ENCODE results near the gene MAP3K14. TPM values are rescaled to one million over a fixed set of nuclear protein-coding genes. Genes with fewer than 3 reads are reported as not detected.

Gene MAP3K14
- total RNA-seq, 1 experiment from 2014 or later: 7.8 TPM

DNA sequence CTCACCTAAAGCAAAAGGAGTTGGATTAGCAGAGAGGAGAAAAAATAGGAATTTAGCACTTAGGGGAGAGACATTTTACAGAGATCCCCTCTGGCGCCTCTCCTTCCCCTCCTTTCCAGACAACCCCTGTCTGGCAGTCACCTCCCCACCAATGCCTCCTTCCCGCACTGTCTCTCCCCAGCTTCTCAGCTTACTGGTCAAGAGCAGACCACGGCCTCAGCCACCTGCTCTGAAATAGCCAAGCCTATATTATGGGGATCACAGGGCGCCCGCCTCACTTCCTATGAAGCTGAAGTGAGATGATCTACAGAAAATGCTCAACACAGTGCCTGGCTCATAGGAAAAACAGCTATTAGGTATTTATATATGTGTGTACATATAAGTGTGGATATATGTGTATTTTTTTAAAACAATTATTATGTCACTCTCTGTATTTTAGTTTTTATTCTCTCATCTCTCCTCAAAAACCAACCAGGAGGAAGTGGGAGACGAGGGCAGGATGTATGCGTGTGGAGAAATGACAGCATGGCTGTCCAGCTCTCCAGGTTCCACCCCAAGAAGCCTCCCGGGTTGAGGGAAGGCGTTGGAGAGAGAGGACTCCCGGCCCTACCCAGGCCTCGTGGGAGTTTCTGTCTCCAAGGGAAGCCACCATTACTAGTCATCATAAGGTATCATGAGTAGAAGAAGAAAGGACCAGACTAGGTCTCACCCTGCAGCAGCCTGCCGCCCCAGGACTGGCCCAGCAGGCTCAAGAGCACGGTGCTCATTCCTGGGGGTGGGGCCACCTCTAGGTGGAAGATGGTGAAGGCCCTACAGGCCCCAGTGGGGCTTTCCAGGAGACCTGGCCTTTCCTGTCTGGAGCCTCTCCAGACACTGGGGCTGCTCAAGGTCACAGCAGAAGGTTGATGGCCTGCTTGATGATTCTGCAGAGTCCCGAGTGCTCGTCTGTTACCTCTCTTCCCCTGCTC is 27.2 kb downstream of the MAP3K14 start:
- no peaks in the 10 kb centered on the region for H3K9me3 Mint-ChIP-seq
- no peaks in the 10 kb centered on the region for H3K27me3 Mint-ChIP-seq (ENCODE audit: low read depth)
- no peak overlapping the region for H4K5ac ChIP-seq (ENCODE audit: insufficient read length, low read depth, low read length)
- H2BK15ac ChIP-seq (ENCODE audit: low read depth, low read length): no peak overlapping the region
- H3K79me1 ChIP-seq (ENCODE audit: insufficient read depth, low read depth, low read length, poor library complexity, severe bottlenecking): no peaks in the 10 kb centered on the region
- H3K9me3 ChIP-seq (ENCODE audit: control insufficient read depth, low read depth, low read length): no peaks in the 10 kb centered on the region
- H3K4me1 Mint-ChIP-seq: peaks cover 12 to 17% of the 10 kb centered on the region in 2 experiments
- no peak overlapping the region for H3K27ac ChIP-seq (ENCODE audit: insufficient read length, low read depth, low read length)
- no peak for DNase-seq
- no peak overlapping the region for H3K18ac ChIP-seq (ENCODE audit: insufficient read length, low read depth, low read length)
- no peak overlapping the region for H3K4me2 ChIP-seq (ENCODE audit: insufficient read depth, insufficient read length, low read length)
- no peak overlapping the region for H3K4ac ChIP-seq (ENCODE audit: low read depth, low read length)
- no peaks in the 10 kb centered on the region; the same call in 1 of the 2 replicates for H3K79me2 ChIP-seq (ENCODE audit: insufficient read depth, low read length)
- peak overlapping the region in 2 of 3 experiments; percentile 28 to 81; a peak in 3 of 7 replicates for H3K27ac Mint-ChIP-seq
- H3K23ac ChIP-seq (ENCODE audit: insufficient read length, low read depth, low read length): no peak overlapping the region
- no peaks in the 10 kb centered on the region for H3K27me3 ChIP-seq (ENCODE audit: insufficient read depth, low read length)
- no peak overlapping the region for H2BK120ac ChIP-seq (ENCODE audit: low read depth, low read length, poor library complexity, severe bottlenecking)
- H3K4me1 ChIP-seq (ENCODE audit: insufficient read depth, low read length): no peaks in the 10 kb centered on the region; the same call in 1 of the 2 replicates
- H2BK20ac ChIP-seq (ENCODE audit: low read depth, low read length, poor library complexity, severe bottlenecking): no peak overlapping the region
- WGBS (ENCODE audit: extremely low coverage, insufficient read length, low lambda C conversion rate): no CpG with 5 or more reads among the region's 15 CpGs
- H3K23me2 ChIP-seq (ENCODE audit: insufficient read length, low read depth, low read length, poor library complexity, severe bottlenecking): no peaks in the 10 kb centered on the region
- peaks cover 8 to 38% (median 37%) of the 10 kb centered on the region in 3 experiments; a peak in 6 of 7 replicates for H3K36me3 Mint-ChIP-seq (ENCODE audit: insufficient read depth in 1 of 3, low read depth in 3 of 3)
- H2AK5ac ChIP-seq (ENCODE audit: insufficient read length, low read length): no peak overlapping the region
- no peak overlapping the region for H3K14ac ChIP-seq (ENCODE audit: insufficient read depth, low read length)
- no peak overlapping the region for H3K56ac ChIP-seq (ENCODE audit: insufficient read length, low read depth, low read length)
- no peak overlapping the region for H2BK12ac ChIP-seq (ENCODE audit: insufficient read length, low read depth, low read length)
- H2BK5ac ChIP-seq (ENCODE audit: insufficient read length, low read length): no peak overlapping the region
- H4K8ac ChIP-seq (replicated peaks; ENCODE audit: insufficient read length, low read depth, low read length): no peak overlapping the region
- no peak overlapping the region for H4K91ac ChIP-seq (ENCODE audit: insufficient read length, low read depth, low read length)
- H3K4me3 Mint-ChIP-seq: no peak overlapping the region
- no peak overlapping the region for H2AFZ ChIP-seq (ENCODE audit: low read length)
- no peak overlapping the region for H3T11ph ChIP-seq (ENCODE audit: low read length)
- TF ChIP-seq, protein P1, sequence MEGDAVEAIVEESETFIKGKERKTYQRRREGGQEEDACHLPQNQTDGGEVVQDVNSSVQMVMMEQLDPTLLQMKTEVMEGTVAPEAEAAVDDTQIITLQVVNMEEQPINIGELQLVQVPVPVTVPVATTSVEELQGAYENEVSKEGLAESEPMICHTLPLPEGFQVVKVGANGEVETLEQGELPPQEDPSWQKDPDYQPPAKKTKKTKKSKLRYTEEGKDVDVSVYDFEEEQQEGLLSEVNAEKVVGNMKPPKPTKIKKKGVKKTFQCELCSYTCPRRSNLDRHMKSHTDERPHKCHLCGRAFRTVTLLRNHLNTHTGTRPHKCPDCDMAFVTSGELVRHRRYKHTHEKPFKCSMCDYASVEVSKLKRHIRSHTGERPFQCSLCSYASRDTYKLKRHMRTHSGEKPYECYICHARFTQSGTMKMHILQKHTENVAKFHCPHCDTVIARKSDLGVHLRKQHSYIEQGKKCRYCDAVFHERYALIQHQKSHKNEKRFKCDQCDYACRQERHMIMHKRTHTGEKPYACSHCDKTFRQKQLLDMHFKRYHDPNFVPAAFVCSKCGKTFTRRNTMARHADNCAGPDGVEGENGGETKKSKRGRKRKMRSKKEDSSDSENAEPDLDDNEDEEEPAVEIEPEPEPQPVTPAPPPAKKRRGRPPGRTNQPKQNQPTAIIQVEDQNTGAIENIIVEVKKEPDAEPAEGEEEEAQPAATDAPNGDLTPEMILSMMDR (conservative IDR thresholded peaks at IDR 0.05): no peak
- H3K9ac ChIP-seq (ENCODE audit: extremely low read depth, insufficient read length, low read length): no peak overlapping the region
- H4K20me1 ChIP-seq (ENCODE audit: control insufficient read depth, insufficient read depth, insufficient read length): no peaks in the 10 kb centered on the region
